Mesendoderm (in vitro differentiated cells): ENCODE data around the gene FAM151A.

Experiments used
- DNase-seq: peaks from one replicate; pipeline ENCODE4 v3.0.0; 2013
- H2AK5ac ChIP-seq: 2 replicates; pipeline ENCODE4 v1.6.1; 2013; ENCODE audit warnings: low read length, inconsistent platforms
- H2BK120ac ChIP-seq: 2 replicates; pipeline ENCODE4 v1.6.1; 2013; ENCODE audit warnings: low read depth, mild to moderate bottlenecking, low read length, moderate library complexity, mixed read lengths
- H2BK15ac ChIP-seq: replicated peaks from 2 replicates; pipeline ENCODE4 v1.6.1; 2013; ENCODE audit warnings: low read depth, mild to moderate bottlenecking, moderate library complexity
- H2BK5ac ChIP-seq: 2 replicates; pipeline ENCODE4 v1.6.1; 2013; ENCODE audit warnings: low read length, inconsistent platforms
- H3K18ac ChIP-seq: 2 replicates; pipeline ENCODE4 v1.6.1; 2013; ENCODE audit warnings: mild to moderate bottlenecking, low read length, mixed read lengths
- H3K23ac ChIP-seq: one replicate; pipeline ENCODE4 v1.6.1; 2013; ENCODE audit warnings: low read length
- H3K27ac ChIP-seq: 2 replicates; pipeline ENCODE4 v1.5.1; 2013; ENCODE audit warnings: low read depth, mild to moderate bottlenecking, inconsistent platforms, low read length, moderate library complexity
- H3K27me3 ChIP-seq: 2 replicates; pipeline ENCODE4 v1.6.1; 2013; ENCODE audit warnings: low read length, control low read depth, mild to moderate bottlenecking, inconsistent platforms; ENCODE audit not compliant: insufficient read depth, poor library complexity
- H3K36me3 ChIP-seq: 2 replicates; pipeline ENCODE4 v1.6.1; 2013; ENCODE audit warnings: low read length, inconsistent platforms; ENCODE audit not compliant: control insufficient read depth, insufficient read depth
- H3K4ac ChIP-seq: one replicate; pipeline ENCODE4 v1.6.1; 2013; ENCODE audit warnings: low read depth, mild to moderate bottlenecking, low read length, moderate library complexity
- H3K4me1 ChIP-seq: 2 replicates; pipeline ENCODE4 v1.6.1; 2013; ENCODE audit warnings: low read depth, low read length, inconsistent platforms; ENCODE audit not compliant: control insufficient read depth
- H3K4me2 ChIP-seq: 2 replicates; pipeline ENCODE4 v1.6.1; 2013; ENCODE audit warnings: low read length
- H3K4me3 ChIP-seq: 2 replicates; pipeline ENCODE4 v1.5.1; 2013; ENCODE audit warnings: mild to moderate bottlenecking, low read length
- H3K56ac ChIP-seq: one replicate; pipeline ENCODE4 v1.6.1; 2013; ENCODE audit warnings: low read length
- H3K79me1 ChIP-seq: 2 replicates; pipeline ENCODE4 v1.6.1; 2013; ENCODE audit warnings: low read length, inconsistent platforms
- H3K79me2 ChIP-seq: 2 replicates; pipeline ENCODE4 v1.6.1; 2013; ENCODE audit warnings: mild to moderate bottlenecking, low read length; ENCODE audit not compliant: control insufficient read depth, insufficient read depth
- H3K9ac ChIP-seq: 2 replicates; pipeline ENCODE4 v1.6.1; 2013; ENCODE audit warnings: low read length, inconsistent platforms
- H4K5ac ChIP-seq: one replicate; pipeline ENCODE4 v1.6.1; 2013; ENCODE audit warnings: low read length
- H4K8ac ChIP-seq: one replicate; pipeline ENCODE4 v1.6.1; 2013; ENCODE audit warnings: low read depth, mild to moderate bottlenecking, control low read depth, low read length, moderate library complexity
- WGBS: extraction: QIAGEN DNeasy Blood & Tissue Kit; methylation state at CpG from one replicate; pipeline ENCODE4 v1.1.7; 2013; ENCODE audit warnings: low lambda C conversion rate, missing lambda C conversion rate; ENCODE audit not compliant: insufficient coverage; ENCODE audit errors: extremely low coverage; 5-methylcytosine and 5-hydroxymethylcytosine counted together

Gene FAM151A

DNA sequence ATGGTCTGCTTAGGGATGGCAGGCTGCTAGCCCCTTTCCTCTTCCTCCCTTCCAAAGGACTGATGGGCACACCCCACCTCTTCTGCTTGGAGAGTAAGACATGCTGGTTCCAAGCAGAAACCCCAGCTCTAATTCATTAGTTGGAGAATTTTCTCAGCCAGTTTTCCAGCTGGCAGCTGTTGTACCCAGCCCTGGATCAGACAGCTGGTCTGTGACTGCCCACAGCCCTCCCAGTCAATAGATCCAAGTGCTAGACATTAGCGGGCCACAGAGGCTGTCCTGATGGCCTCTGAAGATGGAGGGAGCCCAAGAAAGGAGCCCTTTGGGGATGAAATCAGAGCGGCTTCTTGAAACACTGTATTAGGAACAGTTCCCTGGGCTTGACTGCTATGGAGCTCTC lies 39.5 kb downstream of the FAM151A start:
- no peak overlapping the region for H3K56ac ChIP-seq
- no peaks in the 10 kb centered on the region for H3K79me1 ChIP-seq
- H2BK120ac ChIP-seq = no peak overlapping the region
- no peak overlapping the region for H3K4me3 ChIP-seq
- no peak for DNase-seq
- no peak overlapping the region for H4K5ac ChIP-seq
- H3K36me3 ChIP-seq = no peaks in the 10 kb centered on the region
- H3K4me1 ChIP-seq = no peaks in the 10 kb centered on the region
- H3K79me2 ChIP-seq = no peaks in the 10 kb centered on the region
- H2AK5ac ChIP-seq = no peak overlapping the region
- H4K8ac ChIP-seq = no peak overlapping the region
- H2BK15ac ChIP-seq = no peak overlapping the region
- H3K27ac ChIP-seq = no peak overlapping the region
- no peak overlapping the region for H3K4ac ChIP-seq
- no peaks in the 10 kb centered on the region for H3K27me3 ChIP-seq
- no peak overlapping the region for H3K23ac ChIP-seq
- no peak overlapping the region for H3K9ac ChIP-seq
- no peak overlapping the region for H3K4me2 ChIP-seq
- H2BK5ac ChIP-seq = no peak overlapping the region
- H3K18ac ChIP-seq = no peak overlapping the region
- no CpG with 5 or more reads among the region's 2 CpGs for WGBS

DNA sequence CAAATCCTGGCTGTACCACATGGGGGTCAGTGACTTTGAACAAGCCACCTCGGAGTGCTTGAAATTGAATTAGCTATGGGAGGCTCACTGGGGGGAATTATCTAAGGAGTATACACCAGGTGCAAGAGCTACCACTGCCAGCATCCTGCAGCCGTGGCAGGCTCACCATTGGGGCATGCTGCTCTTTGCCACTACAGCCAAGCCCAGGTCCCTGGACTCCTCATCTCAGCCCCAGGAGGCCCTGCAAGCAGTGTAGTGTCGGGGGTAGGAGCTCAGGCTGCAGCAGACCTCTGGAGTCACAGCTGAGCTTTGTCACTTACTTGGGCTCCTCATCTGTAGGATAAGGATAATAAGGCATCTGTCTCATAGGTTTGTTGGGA lies 40.0 kb downstream of the FAM151A start:
- Histone ChIP-seq H3K23ac (no peak overlapping the region), H3K79me2 (no peaks in the 10 kb centered on the region), H3K56ac (no peak overlapping the region), H3K27ac (no peak overlapping the region), H4K5ac (no peak overlapping the region), H3K79me1 (no peaks in the 10 kb centered on the region), H3K36me3 (no peaks in the 10 kb centered on the region), H3K9ac (no peak overlapping the region), H3K4me3 (no peak overlapping the region), H3K27me3 (no peaks in the 10 kb centered on the region), H2BK5ac (no peak overlapping the region), H2BK15ac (no peak overlapping the region), H2BK120ac (no peak overlapping the region), H3K4ac (no peak overlapping the region), H3K4me1 (no peaks in the 10 kb centered on the region), H3K4me2 (no peak overlapping the region), H3K18ac (no peak overlapping the region), H4K8ac (no peak overlapping the region), H2AK5ac (no peak overlapping the region)
- WGBS = no CpG with 5 or more reads among the region's 3 CpGs
- no peak for DNase-seq

DNA sequence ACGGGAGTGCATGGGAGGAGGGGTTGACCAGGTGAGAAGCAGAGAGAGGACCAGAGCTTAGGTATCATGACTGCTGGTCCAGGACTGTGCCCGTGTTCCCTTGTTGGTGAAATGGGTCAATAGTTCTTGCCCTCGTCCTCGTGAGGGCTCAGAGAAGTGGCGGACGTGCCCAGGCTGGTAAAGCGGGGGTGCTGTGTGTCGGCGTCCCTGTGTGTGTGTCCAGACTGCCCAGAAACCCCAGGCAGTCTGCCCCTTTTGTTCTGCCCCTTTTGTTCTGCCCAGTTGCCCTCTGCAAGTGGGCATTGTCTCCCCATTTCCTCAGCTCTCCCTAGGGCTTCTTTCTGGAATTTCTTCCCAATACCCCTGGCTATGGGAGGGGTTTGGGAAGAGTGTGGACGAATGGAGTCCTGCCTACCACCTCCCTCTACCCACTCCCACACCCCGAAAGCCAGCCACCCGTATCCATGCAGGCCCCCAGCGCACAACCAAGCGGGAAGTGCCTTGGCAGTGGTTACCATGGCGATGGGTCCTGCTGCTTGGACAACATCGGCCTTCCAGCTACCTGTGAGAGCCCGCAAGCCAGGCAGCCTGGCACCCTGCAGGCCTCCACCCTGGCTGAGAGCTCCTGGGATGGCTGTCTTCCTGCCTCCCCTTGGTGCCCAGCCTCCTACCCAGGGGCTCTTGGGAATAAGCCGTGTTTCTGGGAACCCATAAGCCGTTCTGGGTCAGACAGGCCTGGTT lies 40.6 kb downstream of the FAM151A start:
- Histone ChIP-seq H3K27me3 (no peaks in the 10 kb centered on the region), H3K27ac (no peak overlapping the region), H4K8ac (no peak overlapping the region), H3K4me3 (no peak overlapping the region), H2BK15ac (no peak overlapping the region), H2BK5ac (no peak overlapping the region), H4K5ac (no peak overlapping the region), H3K79me1 (no peaks in the 10 kb centered on the region), H2BK120ac (no peak overlapping the region), H3K4me2 (no peak overlapping the region), H3K79me2 (no peaks in the 10 kb centered on the region), H3K23ac (no peak overlapping the region), H3K56ac (no peak overlapping the region), H3K4ac (no peak overlapping the region), H3K9ac (no peak overlapping the region), H3K18ac (no peak overlapping the region), H3K4me1 (no peaks in the 10 kb centered on the region), H3K36me3 (no peaks in the 10 kb centered on the region), H2AK5ac (no peak overlapping the region)
- no CpG with 5 or more reads among the region's 19 CpGs for WGBS
- DNase-seq = peak; percentile 70

DNA sequence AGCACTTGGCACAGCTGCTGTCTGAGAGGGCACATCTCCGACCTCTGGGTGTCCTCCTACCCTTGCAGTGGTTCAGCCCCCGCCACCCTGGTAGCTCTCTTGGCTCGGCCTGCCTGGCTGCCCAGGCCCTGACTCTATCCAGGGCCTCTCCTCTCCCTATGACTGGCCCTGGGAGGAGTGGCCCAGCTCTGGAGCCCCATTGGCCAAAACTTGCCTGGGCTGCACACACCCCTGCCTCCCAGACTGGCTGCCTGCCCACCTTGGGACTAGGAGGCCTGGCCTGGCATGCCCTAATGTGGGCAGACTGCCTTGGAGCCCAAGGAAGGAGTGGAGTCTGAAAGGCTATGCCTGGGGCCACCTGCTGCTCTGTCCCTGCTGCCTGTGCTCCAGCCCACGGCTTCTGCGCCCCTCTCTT lies 41.7 kb downstream of the FAM151A start:
- WGBS = no CpG with 5 or more reads among the region's 5 CpGs
- Histone ChIP-seq H2BK5ac (no peak overlapping the region), H3K4me3 (no peak overlapping the region), H3K18ac (no peak overlapping the region), H3K27me3 (no peaks in the 10 kb centered on the region), H3K9ac (no peak overlapping the region), H3K4me2 (no peak overlapping the region), H2AK5ac (no peak overlapping the region), H3K56ac (no peak overlapping the region), H3K79me2 (no peaks in the 10 kb centered on the region), H3K23ac (no peak overlapping the region), H4K5ac (no peak overlapping the region), H3K4me1 (no peaks in the 10 kb centered on the region), H4K8ac (no peak overlapping the region), H3K36me3 (no peaks in the 10 kb centered on the region), H2BK15ac (no peak overlapping the region), H3K27ac (no peak overlapping the region), H3K79me1 (no peaks in the 10 kb centered on the region), H2BK120ac (no peak overlapping the region), H3K4ac (no peak overlapping the region)
- no peak for DNase-seq

DNA sequence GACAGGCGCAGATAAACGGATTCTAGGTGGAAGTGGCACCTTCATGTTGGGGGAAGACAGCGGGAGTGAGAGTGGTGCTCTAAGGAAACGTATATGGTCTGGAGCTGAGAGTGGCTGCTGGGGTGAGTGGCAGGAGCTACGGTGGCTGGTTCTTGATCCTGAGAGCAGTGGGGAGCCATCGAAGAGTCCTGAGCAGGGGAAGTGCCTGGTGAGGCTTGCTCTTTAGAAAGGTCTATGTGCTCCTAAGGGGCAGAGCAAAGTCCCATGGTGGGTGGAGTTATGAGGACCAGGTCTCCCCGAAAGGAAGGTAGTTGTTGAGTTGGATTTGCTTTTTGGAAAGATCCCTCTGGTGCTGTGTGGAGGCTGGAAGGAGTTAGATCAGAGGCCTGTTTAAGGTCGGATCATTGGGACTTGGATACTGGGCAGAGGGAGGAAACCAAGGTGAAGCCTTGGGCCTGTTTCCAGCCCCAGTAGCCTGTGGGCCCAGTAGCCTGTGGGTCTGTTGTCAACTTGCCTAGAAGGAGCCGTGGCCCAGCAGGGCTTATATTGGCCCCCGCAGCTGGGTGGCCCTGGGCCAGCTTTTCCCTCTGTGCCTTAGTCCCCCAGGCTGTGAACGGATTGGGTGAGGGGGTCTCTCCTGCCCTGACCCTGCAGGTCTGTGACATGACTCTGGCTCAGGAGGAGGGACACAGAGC lies 42.3 kb downstream of the FAM151A start:
- H3K27ac ChIP-seq = no peak overlapping the region
- no peak overlapping the region for H3K18ac ChIP-seq
- no peak for DNase-seq
- no peak overlapping the region for H2AK5ac ChIP-seq
- H4K8ac ChIP-seq = no peak overlapping the region
- no peak overlapping the region for H3K23ac ChIP-seq
- H3K4ac ChIP-seq = no peak overlapping the region
- H3K79me1 ChIP-seq = no peaks in the 10 kb centered on the region
- H3K27me3 ChIP-seq = no peaks in the 10 kb centered on the region
- H3K4me3 ChIP-seq = no peak overlapping the region
- no CpG with 5 or more reads among the region's 11 CpGs for WGBS
- H2BK120ac ChIP-seq = no peak overlapping the region
- H3K79me2 ChIP-seq = no peaks in the 10 kb centered on the region
- H3K4me1 ChIP-seq = no peaks in the 10 kb centered on the region
- no peak overlapping the region for H3K9ac ChIP-seq
- H2BK5ac ChIP-seq = no peak overlapping the region
- H3K4me2 ChIP-seq = no peak overlapping the region
- H3K36me3 ChIP-seq = no peaks in the 10 kb centered on the region
- no peak overlapping the region for H2BK15ac ChIP-seq
- H3K56ac ChIP-seq = no peak overlapping the region
- H4K5ac ChIP-seq = no peak overlapping the region
